Activated CD8-positive, alpha-beta memory T cell treated with anti-CD3 and anti-CD28 coated beads for 4 hours (primary cell): ENCODE results near the gene MMP25.
"Not testable (repeated sequence)": the region's sequence is repeated elsewhere in the genome, so short reads cannot be mapped to it uniquely, and the experiment has no call there.

Experiments
- DNase-seq, 2 donors: peaks; one replicate each; pipeline ENCODE4 v3.0.0-alpha.2; 2020; ENCODE audit warnings: low read depth in 2 of 2

The MMP25 gene

DNA sequence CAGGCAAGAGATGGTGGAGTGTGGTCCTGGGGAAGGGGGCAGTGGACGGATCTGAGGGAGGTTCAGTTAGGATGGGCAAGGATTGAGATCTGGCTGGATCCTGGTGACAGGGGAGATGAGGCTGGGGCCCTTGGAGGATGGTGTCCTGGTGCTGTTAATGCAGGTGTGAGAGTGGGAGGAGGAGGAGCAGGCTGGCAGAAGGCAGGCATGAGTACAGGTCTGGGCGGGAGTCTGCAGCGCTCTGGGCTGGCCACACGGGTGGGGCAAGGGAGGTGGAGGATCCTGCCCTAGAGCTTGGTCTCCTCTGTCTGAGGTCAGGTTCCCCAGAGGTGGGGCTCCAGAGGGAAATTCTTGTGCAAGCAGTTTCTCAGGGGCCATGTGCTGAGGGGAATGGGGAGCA is 25.8 kb downstream of the MMP25 start:
- not testable (repeated sequence) for DNase-seq

- DNase-seq: not testable (repeated sequence)
These were observed 26.4 kb downstream of the MMP25 start for GRCh38 chr16:3072576-3073263.

GRCh38 chr16:3073448-3073847 is 27.1 kb downstream of the MMP25 start:
- DNase-seq: no peak

DNA sequence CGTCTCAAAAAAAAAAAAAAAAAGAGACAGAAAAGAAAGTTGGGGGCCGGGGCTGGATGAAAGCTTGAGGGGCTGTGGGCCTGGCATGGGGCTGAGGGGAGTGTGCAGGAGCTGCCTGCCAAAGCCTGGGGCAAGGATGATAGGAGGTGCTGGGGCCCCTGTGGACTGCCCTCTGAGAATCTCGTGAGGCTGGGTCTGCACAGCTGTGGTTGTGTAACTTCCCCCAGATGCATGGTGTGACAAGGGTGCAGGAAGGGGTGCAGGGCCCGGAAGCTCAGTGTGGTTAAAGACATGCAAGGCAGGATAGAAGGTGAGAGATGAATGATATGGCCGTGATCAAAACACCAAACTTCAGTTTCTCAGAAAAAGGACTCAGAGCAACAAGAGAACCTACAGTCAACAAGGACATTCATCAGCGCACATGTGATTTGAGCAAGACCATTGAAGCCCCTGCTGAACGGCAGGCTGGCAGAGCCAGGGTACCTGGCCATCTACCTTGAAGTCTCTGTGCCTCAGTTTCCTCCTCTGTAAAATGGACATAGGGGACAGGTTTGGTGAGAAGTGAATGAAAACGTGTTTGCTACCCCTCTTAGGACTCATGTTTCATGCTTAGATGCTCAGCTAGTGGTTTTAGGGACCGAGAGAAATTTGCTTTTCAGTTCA is 28.6 kb downstream of the MMP25 start:
- peak; percentile 44 to 65 for DNase-seq

- DNase-seq: no peak
These were observed 29.2 kb downstream of the MMP25 start for GRCh38 chr16:3075523-3075915.

GRCh38 chr16:3075946-3076345 is 29.6 kb downstream of the MMP25 start:
- DNase-seq: not testable (repeated sequence)

GRCh38 chr16:3076577-3076976 is 30.2 kb downstream of the MMP25 start:
- DNase-seq: no peak

DNA sequence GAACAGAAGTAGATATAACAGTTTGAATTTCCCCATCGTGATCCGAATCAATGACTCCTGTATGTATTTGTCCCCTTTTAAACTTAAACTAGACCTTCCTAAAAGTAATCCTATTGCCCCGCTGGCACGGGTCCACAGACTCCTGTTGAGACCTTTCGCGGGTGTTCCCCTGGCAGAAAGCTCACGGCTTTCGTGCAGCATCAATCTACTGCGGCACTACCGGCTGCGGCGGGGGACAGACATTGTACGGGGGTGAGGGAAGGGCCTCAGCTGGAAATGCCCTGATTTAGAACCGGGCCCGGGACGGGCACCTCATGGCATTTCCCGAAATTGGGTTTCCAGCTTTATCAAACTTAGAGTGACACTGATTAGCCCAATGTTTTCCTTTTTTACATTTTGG is 33.7 kb downstream of the MMP25 start:
- DNase-seq: no peak

GRCh38 chr16:3081957-3082356 is 35.6 kb downstream of the MMP25 start:
- not testable (repeated sequence) for DNase-seq

DNA sequence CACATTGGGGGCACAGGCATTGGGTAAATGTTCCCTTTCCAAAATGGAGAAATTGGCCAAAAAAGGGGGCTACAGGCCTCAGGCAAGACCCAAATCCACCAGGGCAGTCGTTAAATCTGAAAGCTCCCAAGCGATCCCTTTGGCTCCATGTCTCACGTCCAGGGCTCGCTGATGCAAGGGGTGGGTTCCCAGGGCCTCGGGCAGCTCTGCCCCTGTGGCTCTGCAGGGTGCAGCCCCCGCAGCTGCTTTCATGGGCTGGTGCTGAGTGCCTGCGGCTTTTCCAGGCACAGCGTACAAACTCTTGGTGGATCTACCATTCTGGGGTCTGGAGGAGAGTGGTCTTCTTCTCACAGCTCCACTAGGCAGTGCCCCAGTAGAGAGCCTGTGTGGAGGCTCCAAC is 37.0 kb downstream of the MMP25 start:
- not testable (repeated sequence) for DNase-seq

GRCh38 chr16:3084491-3084890 is 38.1 kb downstream of the MMP25 start:
- DNase-seq: no peak

DNA sequence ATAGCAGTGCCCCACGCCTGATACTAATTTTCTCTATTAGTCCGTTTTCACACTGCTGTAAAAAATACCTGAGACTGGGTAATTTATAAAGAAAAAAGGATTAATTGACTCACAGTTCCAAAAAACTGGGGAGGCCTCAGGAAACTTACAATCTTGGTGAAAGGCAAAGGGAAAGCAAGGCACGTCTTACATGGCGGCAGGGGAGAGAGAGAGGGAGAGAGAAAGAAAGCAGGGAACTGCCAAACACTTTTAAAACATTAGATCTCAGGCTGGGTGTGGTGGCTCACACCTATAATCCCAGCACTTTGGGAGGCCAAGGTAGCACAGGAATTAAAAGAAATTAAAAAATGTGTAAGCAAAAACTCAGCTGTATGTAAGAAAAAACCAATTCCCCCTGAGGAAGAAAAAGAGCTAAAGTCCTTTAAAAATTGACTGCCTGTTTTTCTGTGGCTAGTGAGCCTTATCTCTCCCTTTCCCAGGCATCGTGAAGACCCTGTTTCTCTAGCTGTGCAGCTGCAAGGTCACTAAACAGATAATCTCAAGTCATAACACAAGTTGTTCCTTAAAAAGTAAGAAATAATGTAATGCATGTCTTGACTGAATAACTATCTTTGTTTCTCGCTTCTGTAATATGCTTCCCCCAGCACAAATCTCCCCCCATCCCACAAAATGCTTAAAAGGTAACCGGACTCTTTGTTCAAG is 38.8 kb downstream of the MMP25 start:
- DNase-seq: no peak

GRCh38 chr16:3085868-3086595 is 39.7 kb downstream of the MMP25 start:
- DNase-seq: no peak

- no peak for DNase-seq
These were observed 40.4 kb downstream of the MMP25 start for GRCh38 chr16:3086596-3087242.

GRCh38 chr16:3087243-3088235 is 41.2 kb downstream of the MMP25 start:
- no peak for DNase-seq

DNA sequence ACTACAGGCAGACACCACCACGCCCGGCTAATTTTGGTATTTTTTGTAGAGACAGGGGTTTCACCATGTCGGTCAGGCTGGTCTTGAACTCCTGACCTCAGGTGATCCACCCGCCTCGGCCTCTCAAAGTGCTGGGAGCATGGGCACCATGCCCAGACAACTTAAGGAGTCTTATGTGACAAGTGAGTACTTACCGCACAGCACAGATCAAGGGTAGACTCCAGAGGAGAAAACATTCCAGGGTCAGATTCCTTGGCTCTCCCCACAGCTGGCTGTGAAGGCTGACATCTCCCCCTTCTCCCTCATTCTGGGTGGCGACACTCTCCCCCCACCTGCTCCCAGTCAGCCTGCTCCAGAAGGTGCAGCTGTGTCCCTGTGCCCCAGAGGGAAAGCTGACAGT is 42.1 kb downstream of the MMP25 start:
- no peak for DNase-seq

- DNase-seq: no peak
These were observed 42.8 kb downstream of the MMP25 start for GRCh38 chr16:3088925-3089716.

DNA sequence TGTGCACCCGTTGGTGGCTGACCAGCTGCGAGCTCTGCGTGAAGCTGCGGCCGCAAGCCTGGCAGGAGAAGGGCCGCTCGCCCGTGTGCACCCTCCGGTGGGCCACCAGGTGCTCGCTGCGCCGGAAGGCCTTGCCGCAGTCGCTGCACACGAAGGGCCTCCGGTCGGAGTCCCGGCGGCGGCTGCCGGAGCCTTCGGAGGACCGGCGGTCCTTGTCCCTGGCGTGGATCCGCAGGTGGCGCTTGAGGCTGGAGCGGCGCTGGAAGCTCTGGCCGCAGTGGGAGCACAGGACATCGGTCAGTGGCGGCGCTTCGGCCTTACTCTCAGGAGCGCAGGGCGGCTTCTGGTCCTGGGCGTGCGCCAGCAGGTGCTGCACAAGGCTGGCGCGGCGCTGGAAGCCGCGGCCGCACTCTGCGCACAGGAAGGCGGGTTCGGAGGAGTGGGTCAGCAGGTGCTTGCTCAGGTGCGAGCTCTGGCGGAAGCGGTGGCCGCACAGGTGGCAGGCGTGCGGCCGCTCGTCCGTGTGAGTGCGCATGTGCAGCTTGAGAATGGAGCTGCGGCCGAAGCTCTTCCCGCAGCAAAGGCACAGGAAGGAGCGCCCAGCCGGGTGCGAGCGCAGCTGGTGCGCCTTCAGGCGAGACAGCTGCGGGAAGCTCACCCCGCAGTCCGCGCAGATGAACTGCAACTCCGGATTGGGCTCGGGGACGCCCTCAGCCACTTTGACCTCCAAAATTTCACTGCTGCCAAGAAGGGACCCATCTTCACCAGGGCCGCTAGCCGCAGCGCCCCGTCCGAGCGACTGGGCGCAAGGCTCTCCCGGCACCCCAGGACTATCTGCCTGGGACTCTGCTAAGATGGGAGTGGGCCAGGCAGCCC is 43.6 kb downstream of the MMP25 start:
- no peak for DNase-seq

- no peak for DNase-seq
These were observed 45.2 kb downstream of the MMP25 start for GRCh38 chr16:3091551-3091950.
